Colon (tissue), 2 donors: ENCODE measurements around the gene TPP1.

ENCODE experiments used
- FAIRE-seq: peaks from 2 replicates; lab custom pipeline; 2012; peaks lifted over from hg19 to GRCh38; lab: Jason Lieb, UNC
- donor health status: control.
- donor health status: control.

TPP1 gene

GRCh38 chr11:6627762-6628241, 8.6 kb upstream of the TPP1 start:
- no peak for FAIRE-seq

DNA sequence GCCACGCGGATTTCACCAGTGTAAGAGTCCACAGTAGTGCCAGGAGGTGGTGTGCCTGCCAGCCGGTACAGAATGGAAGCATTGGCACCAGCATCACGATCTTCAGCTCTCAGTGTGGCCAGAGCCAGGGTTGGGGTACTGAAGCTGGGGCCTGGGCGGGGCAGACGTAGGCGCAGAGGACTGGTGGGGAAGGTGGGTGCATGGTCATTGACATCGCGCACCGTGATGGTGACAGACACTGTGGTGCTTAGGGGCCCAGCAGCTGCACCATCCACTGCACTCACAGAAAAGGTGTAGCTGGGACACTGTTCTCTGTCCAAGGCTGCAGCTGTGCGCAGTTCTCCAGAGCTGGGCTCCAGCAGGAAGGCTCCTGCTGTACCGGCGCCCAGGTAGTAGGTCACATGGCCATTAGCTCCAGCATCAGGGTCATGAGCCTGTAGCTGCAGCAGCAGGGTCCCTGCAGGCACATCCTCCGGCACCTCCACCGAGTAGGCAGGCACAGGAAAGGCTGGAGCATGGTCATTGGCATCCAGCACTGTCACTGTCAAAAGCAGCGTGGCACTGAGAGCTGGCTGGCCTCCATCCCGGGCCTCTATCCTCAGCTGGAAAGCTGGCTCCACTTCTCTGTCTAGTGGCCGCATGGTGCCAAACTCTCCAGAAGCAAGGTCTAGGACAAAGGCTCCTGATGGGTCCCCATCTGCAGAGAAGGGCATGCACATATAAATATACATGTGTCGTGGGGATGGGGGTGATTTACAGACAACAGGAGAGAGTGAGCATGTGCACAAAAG, 7.9 kb upstream of the TPP1 start:
- FAIRE-seq, result no peak

GRCh38 chr11:6625832-6626420, 6.7 kb upstream of the TPP1 start:
- FAIRE-seq, result no peak

DNA sequence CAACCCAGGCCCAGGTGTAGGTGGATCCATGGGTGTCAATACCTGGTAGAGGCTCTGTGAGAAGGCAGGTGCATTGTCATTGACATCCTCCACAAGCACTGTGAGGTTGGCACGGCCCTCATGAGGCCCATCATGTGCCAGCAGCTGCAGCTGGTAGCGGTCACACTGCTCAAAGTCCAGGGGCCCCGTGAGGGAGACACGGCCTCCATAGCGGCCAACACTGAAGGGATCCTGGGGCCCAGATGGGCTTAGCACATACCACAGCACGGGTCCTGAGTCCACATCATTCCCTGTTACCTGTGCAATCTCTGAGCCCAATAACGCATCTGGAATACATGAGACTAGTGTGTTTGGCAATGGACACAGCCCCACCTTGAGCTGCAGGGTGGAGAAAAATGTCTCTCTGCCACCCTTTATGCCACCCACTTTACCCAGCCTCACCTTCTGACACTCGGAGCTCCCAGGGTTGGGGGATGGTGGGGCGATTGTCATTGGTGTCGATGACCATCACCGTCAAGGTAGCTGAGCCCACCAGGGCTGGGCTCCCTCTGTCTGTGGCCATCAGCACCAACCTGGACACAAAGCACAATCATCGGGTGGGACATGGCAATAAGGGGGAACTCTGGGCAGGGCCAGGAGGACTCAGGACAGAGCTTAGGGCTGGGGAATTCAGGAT, 6.1 kb upstream of the TPP1 start:
- FAIRE-seq, result no peak

DNA sequence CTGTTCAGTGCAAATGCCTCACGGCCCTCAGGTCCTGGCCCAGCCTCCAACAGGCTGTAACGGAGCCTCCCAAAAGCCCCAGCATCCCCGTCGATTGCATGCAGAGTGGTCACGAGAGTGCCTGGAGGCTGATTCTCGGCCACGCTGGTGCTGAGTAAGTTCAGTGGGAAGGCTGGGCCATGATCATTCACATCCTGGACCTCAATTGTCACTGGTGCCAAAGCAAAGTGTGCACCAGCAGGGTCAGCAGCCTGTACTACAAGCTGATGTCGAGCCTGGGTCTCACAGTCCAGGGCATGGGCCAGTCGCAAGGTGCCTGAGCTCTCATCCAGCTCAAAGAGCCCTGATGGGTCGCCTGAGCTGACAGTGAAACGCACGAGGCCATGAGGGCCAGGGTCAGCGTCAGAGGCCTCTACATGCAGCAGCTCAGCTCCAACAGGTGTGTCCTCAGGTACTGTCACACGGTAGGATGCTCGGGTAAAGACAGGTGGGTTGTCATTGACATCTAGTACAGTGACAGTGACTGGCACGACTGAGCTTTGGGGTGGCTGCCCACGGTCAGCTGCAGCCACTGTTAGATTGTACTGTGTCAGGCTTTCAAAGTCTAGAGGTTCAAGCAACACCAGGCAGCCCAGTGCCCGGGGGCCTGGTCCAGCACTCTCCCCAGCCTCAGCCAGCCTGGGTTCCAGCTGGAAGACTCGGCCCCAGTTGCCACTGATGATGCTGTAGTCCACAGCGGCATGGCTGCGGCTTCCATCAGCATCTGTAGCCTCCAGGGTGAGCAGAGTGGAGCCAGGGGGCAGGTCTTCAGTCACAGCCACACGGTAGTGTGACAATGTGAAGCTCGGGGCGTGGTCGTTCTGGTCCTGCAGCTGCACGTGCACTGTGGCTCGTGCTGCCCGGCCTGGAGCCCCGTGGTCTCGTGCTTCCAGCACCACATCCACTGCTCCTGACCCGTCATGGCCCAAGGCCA, 4.5 kb upstream of the TPP1 start:
- FAIRE-seq, result no peak

GRCh38 chr11:6622261-6623171, 3.3 kb upstream of the TPP1 start:
- no peak for FAIRE-seq

DNA sequence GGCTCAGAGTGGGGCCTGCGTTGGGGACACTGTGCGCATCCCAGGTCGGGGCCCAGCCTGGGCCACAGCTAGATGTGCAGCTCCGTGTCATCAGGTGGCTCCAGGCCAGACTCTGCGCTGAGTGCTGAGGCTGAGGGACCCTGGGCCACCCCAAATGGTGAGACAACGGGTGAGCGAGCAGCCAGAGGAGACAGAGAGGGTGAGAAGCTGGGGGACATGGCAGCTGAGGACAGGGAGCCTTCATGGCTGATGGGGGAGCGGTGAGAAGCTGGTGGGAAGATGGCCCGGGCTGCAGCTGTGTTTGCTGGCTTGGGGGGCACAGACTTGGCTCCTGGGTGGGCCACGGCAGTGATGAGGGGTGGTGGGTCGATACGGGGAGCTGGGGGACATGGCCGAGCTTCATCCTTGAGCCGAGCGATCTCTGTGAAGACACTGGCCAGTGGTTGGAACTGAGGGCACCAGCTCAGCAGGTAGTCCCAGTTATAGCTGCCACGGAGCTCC, 2.5 kb upstream of the TPP1 start:
- no peak for FAIRE-seq

- no peak for FAIRE-seq
Observed at GRCh38 chr11:6620636-6621035, 1.4 kb upstream of the TPP1 start.

DNA sequence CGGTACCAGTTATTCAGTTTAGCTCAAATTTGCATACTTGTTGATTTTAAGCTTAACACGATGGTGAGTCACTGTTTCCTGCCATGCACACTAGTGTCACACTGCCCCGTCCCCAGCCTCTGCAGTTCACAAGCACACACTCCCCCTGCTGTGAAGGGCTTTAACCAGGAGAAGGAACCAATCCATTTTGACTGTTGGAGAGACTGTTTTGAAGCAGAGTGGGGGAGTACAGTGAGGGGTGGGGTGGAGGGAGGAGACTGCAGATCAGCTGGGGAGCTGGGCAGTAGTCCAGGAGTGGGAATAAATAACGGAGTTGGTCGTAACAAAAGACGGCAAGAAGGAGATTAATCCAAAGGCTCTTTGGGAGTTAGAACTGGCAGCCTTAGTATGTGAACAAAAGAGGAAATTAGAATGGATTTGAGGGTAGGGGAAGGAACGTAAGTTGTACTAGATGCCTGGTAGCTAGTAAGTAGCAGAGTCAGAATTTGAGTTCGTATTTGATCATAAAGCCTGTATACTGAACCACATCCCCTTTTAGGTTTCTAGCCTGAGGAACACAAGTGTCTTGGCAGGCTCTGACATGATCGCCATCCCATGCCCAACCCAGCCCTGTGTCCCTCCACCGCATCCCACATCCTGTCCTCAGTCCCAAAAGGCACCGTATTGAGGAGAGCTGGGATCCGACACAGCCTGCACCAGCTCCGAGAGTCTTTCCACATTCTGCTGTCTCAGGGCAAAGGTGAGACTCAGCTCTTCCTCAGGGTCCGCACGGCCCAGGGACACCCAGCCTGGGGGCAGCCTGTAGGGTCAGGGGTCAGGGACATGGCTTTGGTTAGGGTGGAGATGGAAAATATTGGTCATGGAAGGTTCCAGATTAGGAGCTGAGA, 862 bp downstream of the TPP1 start:
- FAIRE-seq, result no peak

DNA sequence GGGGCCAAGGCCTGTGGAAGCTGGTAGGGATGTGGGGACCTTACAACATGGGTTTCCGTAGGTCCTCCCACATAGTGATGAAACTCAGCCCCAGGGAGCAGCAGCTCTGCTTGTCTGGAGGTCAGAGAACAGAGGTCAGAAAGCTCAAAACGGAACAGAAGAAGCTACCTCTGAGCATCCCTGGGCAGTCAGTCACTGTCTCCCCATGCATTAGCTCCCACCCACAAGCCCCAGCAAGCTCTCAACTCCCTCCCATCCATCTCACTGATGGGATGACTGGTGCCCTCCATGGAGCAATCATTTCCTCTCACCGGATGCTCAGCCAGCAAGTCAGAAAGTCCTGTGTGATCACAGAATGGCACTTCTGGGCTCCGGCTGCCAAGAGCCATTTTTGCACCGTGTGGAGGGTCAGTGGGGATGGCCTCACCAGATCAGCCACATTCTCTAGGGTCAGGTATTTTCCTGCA, 1.9 kb downstream of the TPP1 start:
- FAIRE-seq, result no peak

DNA sequence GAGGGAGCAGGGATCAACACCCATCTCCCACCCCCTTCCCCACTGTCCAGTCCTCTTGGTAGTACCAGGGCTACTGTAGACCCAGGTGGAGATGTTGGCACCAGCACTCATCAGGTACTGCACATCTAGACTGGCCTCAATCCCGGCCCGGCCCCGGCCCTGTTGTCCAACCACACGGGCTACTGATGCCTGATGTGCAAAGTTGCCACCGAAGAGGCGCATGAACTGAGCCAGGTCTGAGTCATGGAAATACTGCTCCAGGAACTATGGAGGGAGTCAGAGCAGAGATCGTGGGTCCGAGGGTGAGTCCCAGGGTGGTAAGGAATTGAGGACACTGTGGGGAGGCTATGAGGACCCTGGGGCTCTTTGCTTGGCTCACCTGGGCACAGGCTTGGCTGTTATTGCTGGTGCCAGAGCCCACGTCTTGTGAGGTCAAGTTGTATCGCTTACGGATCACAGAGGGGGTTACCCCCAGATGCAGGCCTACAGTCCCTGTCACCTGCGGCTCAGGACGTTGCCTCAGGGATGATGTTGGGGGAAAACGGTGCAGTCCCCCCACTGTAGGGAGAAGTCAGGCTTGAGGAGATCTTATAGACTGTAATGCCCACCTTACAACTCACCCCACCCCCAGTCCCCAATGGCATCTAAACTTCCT, 2.5 kb downstream of the TPP1 start:
- FAIRE-seq, result no peak

- FAIRE-seq, result no peak
Observed at GRCh38 chr11:6615882-6616585, 3.2 kb downstream of the TPP1 start.

- no peak for FAIRE-seq
Observed at GRCh38 chr11:6615046-6615445, 4.2 kb downstream of the TPP1 start.

GRCh38 chr11:6614446-6614845, 4.8 kb downstream of the TPP1 start:
- FAIRE-seq, result no peak

- FAIRE-seq, result no peak
Observed at GRCh38 chr11:6613496-6613895, 5.7 kb downstream of the TPP1 start.

GRCh38 chr11:6612213-6613041, 6.8 kb downstream of the TPP1 start, which contains the start of gene TAF10:
TAF10 (minus strand) TSS chr11:6612216; CDS start chr11:6612189, 27 bp downstream.
- FAIRE-seq, result peak; percentile 5

DNA sequence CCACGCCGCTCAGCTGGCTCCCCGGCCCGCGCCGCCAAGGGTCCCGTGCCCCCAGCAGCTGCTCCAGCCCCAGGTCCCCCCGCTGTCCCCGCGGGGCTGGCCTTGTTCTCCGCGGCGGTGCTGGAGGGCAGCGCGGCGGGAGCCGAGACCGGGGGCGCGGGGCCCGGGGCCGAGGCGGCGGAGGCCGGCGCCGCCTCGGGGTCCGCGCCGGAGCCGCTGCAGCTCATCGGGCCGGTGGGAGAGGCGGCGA, 7.3 kb downstream of the TPP1 start:
- no peak for FAIRE-seq
